Ovary (tissue), 3 donors: ENCODE results near the gene JAML.

Experiments
- CTCF ChIP-seq, 3 donors: fragments of 450-650 bp in 2 of 3; fragments of 200-600 bp in 1 of 3; IDR thresholded peaks; one replicate each; pipeline versions ENCODE4 v1.5.1 to v1.8.0; 2016 to 2022; ENCODE audit warnings: antibody characterized with exemption in 3 of 3, mild to moderate bottlenecking in 1 of 3
- EP300 ChIP-seq: sonication (generic); formaldehyde crosslinking; IDR thresholded peaks from one replicate; pipeline ENCODE4 v1.6.1; 2017; ENCODE audit warnings: antibody characterized with exemption
- POLR2A ChIP-seq: fragments of 450-650 bp; IDR thresholded peaks from one replicate; pipeline ENCODE4 v1.6.1; 2017; ENCODE audit warnings: antibody characterized with exemption, mild to moderate bottlenecking, moderate library complexity
- donor health status: DM: no; HTN: no; CAD: no.

GRCh38 chr11:118238929-118239328 lies 14.1 kb upstream of the JAML start:
- no peak for TF ChIP-seq POLR2A
- no peak for TF ChIP-seq CTCF (IDR thresholded peaks at IDR 0.05)
- TF ChIP-seq EP300, result no peak
